Stomach (tissue), 4 donors: Measurements from ENCODE around the gene ALPP.

ENCODE experiments used
- CTCF ChIP-seq, 7 experiments: fragments of 450-650 bp in 4 of 7; fragments of 200-600 bp in 3 of 7; sonication (generic) in 3 of 7; IDR thresholded peaks; one replicate each; pipeline ENCODE4 v1.5.1; 2016 to 2019; ENCODE audit warnings: antibody characterized with exemption in 7 of 7, control low read depth in 2 of 7, mild to moderate bottlenecking in 1 of 7
- EP300 ChIP-seq: sonication (generic); formaldehyde crosslinking; IDR thresholded peaks from one replicate; pipeline ENCODE4 v1.6.1; 2017; ENCODE audit warnings: antibody characterized with exemption
- POLR2A ChIP-seq, 4 donors: fragments of 450-650 bp; IDR thresholded peaks; one replicate each; pipeline ENCODE4 v1.6.1; 2016; ENCODE audit warnings: antibody characterized with exemption in 4 of 4, control low read depth in 2 of 4, mild to moderate bottlenecking in 1 of 4, moderate library complexity in 1 of 4
- POLR2AphosphoS5 ChIP-seq, 3 donors: sonication (generic); formaldehyde crosslinking; IDR thresholded peaks; one replicate each; pipeline ENCODE4 v1.6.1; 2016; ENCODE audit warnings: antibody characterized with exemption in 3 of 3

- TF ChIP-seq CTCF (IDR thresholded peaks at IDR 0.05): no peak
- TF ChIP-seq POLR2AphosphoS5 (IDR thresholded peaks at IDR 0.05): no peak
- no peak for TF ChIP-seq EP300
- TF ChIP-seq POLR2A (IDR thresholded peaks at IDR 0.05): no peak
Observed at GRCh38 chr2:232416521-232417470, 38.2 kb downstream of the ALPP start.
